DMS 273 (cell line): ENCODE measurements around the gene NRAS.
A peak's percentile ranks its signal among the peaks of the same experiment; 100 is the strongest.

Source experiments
- DNase-seq: peaks from one replicate; lab custom pipeline; 2025; ENCODE audit not compliant: unreplicated experiment; lab: John Stamatoyannopoulos, UW

Gene NRAS

DNA sequence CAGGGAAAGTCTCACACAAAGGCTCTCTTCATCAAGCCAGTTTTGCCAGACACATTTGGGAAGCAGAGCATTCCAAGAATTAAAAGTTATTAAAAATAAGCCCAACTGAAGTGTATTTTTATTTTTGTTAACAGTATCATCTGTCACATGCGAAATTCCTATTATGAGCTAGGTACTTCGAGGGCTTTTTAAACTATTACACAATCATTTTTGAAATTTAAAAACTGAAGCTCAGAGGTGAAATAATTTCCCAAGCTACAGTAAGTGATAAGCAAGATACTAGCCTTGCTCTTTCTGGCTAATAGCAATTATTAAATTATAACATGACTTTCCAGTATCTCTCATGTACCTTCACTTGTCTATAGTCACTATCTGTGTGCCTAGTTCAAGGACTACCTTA, 12.0 kb upstream of the NRAS start:
- no peak for DNase-seq

DNA sequence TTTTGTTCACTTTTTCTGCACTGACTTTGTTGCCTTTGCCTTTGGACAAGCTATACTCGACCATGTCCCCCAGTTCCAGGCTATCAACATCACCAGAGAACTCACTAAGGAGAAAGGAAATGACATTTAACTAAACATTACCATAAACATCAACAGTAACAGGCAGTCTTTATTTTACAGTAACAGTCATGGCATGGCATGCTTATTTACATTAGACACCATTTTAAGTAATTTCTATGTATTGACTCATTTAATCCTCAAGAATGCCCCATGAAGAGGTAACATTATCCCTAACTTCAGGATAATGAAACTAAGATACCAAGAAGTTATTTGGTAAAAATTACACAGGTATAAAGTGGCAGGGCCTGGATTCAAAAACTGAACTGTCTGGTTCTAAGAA, 8.7 kb upstream of the NRAS start:
- no peak for DNase-seq

DNA sequence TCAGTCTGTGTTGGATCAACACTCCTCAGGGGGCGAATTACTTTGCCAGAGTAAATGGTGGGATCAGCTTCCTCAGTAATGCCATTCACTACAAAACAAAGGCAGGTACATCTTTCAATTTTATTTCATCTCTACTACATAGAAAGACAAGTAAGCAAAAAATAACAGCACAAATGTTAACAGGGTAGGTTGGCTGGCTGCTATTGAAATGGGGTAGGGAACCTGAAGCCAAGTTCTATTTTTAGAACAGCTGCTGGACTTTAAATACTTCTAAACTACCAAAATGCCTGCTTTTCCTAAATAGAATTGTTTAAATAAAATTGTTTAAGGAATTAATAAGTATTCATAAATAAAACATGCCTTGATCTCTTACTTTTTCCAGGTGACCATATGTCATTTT, 7.3 kb upstream of the NRAS start:
- no peak for DNase-seq

DNA sequence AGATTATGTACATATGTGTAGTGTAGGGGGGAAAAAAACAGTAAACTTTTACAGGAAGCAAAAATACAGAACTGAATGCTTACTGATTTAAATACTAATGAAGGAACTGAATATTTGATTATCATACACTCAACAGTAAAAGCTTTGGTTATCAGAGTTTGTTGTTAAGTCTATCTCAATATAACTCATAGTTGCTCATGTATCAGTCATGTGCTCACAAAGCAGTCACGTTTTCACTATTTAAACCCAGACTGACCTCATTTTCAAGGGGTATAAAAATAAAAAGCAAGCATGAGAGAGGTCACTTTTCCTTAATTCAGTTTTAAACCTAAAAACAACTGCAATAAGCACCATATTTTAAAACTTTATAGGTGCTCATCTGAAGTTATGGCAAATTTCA, 6.9 kb upstream of the NRAS start:
- no peak for DNase-seq

DNA sequence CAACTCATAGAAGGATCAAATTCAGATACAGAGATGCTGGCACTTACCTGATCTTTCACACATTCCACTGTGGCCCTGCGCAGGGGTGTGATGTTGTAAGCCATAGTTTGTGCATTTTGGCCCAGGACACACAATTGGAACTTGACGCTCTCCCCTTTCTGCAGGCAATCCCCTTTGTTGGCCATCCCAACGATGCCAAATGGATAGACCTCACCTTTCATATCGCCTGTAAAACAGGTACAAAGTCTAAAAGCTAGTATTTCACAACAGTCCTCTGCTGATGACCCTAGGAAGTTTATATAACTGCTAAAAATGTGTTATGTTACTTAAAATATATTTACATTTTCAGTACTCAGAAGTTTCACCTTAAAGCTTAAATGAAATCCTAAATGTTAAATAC, 3.9 kb upstream of the NRAS start:
- no peak for DNase-seq

DNA sequence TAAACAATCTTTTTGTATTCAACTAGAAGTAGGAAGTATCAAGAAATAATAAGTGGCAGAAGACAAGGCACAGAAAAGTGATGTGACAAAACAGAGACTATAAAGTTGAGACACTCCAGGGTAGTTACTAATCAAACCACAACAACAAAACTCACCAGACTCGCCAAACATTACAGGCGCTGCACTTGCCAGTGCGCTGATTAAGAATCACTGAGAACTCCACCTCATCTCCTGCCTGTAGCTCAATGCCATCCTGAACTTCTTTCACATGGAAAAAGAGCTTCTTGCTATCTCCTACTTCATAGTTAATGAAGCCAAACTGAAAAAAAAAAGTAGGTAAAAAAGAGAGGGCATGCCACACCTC, 2.8 kb upstream of the NRAS start:
- DNase-seq, result no peak

DNA sequence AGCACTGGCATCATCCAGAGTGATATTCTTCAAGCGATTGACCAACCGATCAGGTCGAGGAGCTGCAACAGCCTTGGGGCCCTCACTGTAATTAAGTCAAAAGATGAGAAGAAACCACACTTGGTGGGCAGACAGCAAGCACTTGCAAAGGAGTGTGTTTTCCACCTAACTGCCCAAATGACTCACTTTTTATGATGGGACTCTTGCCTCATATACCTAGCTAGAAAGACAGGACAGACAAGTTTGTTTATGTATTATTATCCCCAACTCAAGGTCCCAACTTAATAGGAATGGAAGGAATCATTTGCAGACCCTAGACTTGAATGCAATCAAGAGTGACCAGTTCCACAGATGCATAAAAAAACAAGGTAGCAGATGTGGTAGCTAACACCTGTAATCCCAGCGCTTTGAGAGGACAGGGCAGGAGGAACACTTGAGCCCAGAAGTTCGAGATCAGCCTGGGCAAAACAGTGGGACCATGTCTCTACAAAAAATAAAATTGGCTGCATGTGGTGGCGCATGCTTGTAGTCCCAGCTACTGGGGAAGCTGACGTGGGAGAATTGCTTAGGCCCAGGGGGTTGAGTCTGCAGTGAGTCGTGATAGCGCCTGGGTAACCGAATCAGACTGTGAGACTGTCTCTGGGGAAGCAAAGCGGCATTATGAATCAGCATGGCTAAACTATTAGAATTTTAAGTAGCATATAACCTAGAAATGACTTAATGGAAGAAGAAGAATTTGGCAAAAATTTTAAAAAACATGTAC, 2.3 kb upstream of the NRAS start:
- DNase-seq, result no peak

DNA sequence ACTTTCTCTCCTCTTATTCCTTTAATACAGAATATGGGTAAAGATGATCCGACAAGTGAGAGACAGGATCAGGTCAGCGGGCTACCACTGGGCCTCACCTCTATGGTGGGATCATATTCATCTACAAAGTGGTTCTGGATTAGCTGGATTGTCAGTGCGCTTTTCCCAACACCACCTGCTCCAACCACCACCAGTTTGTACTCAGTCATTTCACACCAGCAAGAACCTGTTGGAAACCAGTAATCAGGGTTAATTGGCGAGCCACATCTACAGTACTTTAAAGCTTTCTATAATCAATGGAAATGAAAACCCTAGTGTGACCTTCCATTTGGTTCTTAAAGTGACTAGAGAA, 643 bp downstream of the NRAS start:
- peak; percentile 37 for DNase-seq

DNA sequence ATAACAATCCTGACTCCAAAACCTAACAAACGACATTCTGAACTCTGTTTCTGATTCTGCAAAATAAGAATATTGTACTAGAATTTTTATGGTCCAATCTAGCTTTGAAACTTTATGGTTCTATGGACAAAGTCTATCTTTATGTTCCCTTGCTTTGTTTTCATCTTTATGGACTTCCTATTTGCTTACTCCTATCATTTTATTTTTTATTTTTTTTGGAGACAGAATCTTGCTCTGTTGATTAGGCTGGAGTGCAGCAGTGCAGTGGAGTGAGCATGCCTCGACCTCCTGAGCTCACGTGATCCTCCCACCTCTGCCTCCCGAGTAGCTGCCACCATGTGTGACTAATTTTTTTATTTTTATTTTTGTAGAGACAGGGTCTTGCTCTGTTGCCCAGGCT, 3.6 kb downstream of the NRAS start:
- DNase-seq, result no peak

DNA sequence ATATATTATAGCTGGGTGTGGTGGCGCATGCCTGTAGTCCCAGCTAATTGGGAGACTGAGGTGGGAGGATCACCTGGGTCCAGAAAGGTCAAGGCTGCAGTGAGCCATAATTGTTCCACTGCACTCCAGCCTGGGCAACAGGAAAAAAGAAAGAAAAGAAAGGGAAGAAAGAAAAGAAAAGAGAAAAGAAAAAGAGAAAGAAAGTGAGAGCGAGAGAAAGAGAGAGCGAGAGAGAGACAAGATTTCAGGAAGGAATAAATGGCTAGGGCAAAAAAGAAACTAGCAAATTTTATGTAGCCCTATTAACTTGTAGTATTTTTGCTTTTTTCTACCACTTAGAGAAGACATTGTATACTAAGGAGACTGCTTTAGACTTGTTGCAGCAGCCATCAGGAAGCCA, 6.2 kb downstream of the NRAS start:
- no peak for DNase-seq

DNA sequence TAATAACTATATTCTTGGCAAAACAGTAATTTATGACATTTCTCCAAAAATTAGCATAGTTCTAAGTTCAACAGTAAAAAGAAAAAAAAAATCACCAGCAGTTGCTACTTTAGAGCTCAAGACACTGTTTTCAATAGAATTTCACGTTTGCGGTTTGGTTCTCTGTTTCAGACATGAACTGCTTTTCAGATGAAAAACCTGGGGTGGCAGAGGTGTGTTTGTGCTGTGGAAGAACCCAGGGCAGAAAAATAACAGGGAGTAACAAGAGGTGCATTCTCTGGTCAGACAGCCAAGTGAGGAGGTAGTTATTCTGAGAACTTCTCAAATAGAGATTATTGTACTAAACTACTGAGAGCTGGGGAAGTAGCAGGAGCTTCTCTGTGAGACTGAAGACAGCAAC, 9.0 kb downstream of the NRAS start:
- no peak for DNase-seq

DNA sequence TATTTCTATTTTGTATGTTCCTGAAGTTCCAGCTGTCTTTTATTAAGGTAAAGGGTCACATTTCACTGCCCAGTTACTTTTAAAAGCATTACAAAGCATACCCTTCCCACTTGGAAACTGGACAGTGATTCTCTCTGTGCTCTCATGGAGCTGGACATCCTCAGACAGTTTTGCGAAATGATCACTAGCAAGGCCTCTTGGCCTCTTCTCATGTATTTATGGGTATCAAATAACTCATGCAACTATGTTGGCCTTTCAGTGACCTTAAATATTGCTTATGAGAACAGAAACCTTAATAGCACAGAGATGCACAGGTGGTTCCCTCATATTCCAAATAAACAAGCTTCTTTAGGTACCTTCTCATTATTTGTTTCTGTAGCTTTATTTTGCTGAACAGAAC, 13.3 kb downstream of the NRAS start:
- no peak for DNase-seq

DNA sequence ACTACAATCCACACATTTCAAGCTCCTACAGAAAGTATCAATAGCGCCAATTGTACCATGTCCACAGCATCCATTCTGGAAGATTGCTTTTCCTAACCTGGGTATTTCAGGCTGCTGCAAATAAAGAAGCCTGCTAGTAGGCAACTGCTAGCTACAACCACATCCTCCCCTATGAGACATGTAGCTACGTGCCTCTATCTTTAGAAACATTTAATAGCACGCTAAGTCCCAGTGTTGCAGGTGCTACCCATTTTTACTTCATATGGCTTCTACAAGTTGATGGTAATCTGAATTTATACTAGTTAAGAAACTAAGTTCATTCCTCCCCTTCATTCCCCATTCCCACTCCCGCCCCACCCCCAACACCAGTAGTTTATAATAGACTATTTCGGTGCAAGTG, 13.8 kb downstream of the NRAS start:
- no peak for DNase-seq

DNA sequence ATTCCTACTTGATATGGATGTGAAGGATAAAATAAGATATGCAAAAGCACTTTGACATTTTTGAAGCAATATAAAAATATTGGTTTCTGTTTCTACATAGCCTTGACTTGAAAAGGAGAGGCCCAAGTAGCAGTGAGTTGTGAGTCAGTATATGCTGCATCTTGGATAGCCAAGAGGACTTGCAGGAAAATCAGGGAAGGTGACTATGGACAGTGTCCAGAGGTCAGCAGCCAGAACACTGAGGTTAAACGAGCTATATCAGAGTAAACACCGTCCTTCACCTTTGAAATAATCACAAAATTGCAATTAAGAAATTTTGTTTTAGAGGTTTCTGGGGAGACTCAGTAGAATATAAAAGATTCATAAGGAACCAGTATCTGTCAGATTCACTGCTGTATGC, 14.6 kb downstream of the NRAS start:
- DNase-seq, result no peak

DNA sequence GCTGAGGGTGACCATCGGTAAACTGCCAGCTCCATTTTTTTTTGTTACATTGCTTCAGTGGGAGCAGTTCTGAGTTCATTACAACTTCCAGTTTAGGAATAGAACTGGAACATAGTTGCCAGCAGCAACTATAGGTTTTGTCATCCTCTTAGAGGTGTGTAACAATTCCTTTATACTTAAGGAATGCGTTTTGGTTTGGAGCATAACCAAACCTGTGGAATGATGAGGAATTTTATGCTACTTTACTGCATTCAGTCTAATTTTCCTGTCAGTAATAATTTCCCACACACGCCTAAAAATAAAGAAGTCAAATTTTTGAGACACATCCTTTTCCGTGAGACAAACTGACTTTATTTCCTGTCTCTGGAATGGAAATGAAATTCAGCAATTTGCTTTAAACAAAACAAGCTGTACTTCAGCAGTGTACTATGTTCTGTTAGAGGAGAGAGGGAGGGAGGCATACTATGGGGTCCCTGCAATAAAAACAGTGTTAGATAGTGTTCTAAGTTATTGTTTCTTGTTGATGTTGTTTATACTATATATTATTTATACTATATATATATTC, 16.5 kb downstream of the NRAS start:
- no peak for DNase-seq

DNA sequence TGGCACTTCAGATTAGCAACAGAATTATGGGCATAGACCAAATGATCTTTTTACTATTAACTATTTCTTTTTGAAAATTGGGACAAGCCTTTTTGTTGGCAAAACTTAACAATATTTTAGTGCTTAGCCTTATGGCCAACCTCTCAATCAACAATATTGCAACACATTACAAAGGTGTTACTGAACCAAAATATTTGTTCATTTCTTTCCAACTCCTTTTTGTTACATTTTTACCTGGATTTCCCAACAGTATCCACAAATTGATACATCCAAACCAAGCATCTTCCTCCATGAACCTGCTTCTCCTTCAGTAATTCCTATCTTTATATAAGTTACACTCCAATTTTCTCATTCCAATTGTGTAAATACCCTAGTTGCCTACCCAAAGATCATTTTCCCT, 19.8 kb downstream of the NRAS start:
- no peak for DNase-seq

DNA sequence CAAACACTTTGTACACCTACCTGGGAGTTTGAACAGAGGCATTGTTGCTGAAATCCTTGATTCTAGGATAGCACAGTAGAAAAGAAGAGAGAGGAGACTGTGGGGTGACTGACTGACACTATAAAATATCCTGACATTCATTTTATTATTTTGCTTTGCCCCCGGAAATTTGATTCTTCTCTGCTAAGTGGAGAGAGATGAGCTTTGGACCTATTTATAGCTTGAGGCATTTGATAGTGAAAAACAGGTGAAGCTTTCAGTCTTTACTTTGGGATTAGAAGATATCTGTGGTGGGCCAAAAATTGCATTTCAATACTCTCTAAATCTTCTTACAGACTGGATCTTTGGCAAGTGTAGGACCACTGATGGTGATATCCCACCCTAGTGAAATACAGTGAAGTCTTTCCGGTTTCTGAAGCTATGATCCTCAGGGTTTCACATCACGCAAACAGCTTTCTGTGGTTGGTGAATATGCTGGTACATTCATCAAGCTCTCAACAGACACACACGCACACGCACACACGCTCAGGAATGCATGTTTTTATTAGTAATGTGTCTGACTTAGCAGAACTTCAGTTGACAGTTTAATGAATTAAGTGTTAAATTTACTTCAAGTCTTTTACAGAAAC, 21.0 kb downstream of the NRAS start, which contains the start of gene AMPD1:
AMPD1 (minus strand) TSS at position 117 of the 629 bp plus-strand sequence; CDS start at position 42, 75 bp downstream.
- no peak for DNase-seq

DNA sequence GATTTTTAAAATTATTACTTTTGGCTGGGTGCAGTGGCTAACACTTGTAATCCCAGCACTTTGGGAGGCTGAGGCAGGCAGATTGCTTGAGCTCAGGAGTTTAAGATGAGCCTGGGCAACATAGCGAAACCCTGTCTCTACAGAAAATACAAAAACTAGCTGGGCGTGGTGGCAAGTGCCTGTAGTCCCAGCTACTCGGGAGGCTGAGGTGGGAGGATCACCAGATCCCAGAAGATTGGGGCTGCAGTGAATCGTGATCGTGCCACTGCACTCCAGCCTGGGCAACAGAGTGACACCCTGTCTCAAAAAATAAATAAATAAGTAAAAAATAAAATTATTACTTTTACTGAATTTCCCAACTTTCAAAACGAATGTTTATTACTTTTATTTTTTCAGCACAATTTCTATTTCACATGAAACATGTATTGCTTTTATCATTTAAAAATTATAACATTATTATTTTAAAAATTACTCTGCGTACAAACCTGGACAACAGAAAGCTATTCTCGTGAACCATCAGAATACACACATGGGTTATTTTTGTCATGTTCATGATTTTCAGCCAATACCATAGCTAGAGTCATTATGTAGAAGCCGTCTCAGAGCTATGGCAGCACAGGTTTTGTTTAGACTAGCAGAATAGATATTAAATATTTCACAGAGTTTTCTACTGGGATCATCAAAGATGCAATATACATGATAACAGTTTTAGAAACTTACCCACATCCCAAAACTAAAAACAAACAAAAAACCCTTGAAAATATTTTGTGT, 21.8 kb downstream of the NRAS start:
- DNase-seq, result no peak

DNA sequence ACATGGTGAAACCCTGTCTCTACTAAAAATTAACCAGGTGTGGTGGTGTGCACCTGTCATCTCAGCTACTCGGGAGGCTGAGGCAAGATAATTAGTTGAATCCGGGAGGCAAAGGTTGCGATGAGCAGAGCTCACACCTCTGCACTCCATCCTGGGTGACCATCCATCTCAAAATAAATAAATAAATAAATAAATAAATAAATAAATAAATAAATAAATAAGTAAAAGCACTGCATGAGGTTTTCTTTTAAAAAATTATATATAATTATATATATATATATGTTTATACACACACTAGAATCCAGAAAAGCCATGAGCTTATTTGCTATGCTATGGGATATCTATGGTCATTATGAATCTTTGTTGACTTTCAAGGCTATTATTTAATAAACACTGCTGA, 23.6 kb downstream of the NRAS start:
- DNase-seq, result no peak

DNA sequence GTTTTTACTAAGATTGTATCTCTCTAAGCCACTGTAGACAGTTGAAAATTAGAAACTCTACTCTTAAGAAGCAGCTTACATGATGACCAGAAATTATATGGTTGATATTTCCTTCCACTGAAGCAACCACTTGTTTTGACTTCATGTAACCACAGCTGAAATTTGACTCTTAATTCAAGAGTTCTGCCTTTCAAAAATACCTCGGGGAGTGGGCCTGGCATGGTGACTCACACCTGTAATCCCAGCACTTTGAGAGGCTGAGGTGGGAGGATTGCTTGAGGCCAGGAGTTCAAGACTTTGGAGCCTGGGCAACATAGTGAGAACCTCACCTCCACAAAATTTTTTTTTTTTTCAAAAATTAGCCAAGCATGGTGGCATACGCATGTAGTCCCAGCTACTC, 25.5 kb downstream of the NRAS start:
- DNase-seq, result no peak

DNA sequence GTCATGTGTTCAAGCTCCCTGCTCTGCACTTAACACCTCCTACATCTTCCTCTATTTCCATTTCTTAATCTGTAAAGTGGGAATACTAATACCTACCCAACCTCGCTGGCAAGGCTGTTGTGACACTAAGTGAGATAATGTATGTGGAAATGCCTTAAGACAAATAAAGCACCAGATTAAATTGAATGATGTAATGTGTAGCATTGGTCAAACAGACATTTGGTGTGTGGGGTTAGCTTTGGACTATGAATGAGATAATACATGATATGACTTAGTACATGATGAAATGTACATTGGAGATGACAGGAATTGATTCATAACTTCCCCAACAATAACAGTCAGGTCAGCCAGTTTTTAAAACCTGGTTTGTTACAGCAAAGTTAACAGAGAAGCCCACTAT, 26.4 kb downstream of the NRAS start:
- no peak for DNase-seq

DNA sequence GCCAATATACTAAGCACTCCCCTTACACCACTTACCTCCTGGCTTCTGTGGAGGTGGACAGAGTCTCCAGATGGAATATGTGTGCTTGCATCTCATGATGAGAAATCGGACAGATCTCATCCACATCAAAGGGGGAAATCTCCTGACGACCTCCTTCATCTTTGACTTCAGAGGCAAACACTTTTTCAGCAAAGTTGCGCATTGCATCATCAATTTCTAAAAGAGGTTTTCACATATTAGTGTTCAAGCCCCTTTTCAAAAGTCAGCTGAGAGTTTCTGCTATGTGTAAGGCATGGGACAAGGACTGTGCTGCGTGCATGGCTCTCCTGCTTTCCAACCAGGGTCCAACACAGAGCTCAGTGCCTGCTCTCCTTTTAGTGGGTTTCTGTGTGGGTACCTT, 28.0 kb downstream of the NRAS start:
- no peak for DNase-seq
